ENCODE data around the gene WAPL. TPM values are rescaled to one million over a fixed set of nuclear protein-coding genes. Genes with fewer than 3 reads are reported as not detected.
A peak's percentile ranks its signal among the peaks of the same experiment; 100 is the strongest.

Gene WAPL
- total and polyA plus RNA-seq, 2 of the 13 experiments (the other 11 are each of a cell fraction or from before 2014, with no cell fraction given) = 13.2 to 43.5 TPM

GRCh38 chr10:86402283-86402941 lies 119.2 kb downstream of the WAPL start:
- POLR2A ChIA-PET = interaction anchor here (1.0 to 4.7 kb wide), 4 partner anchors 9 to 40 kb away, joined by 3 to 79 read pairs (median 26); no protein-coding TSS in a partner anchor
- DNase-seq (ENCODE audit: low spot score) (peak; percentile 20), FAIRE-seq (no peak), ATAC-seq (no peak)
- Histone ChIP-seq H3K27ac (ENCODE audit: extremely low read length, insufficient read depth, low read length) (peak overlapping the region; percentile 74), H3K79me2 (ENCODE audit: insufficient read depth, low read length) (peaks cover 4% of the 10 kb centered on the region), H3K27me3 (ENCODE audit: control insufficient read depth in 1 of 2, insufficient read depth in 2 of 2, low read length in 2 of 2) (no peaks in the 10 kb centered on the region), H3K36me3 (replicated peaks in 1 of 2; ENCODE audit: control insufficient read depth in 1 of 2, insufficient read depth in 2 of 2, low read length in 2 of 2) (no peaks in the 10 kb centered on the region), H3K9me3 (ENCODE audit: low read length) (no peaks in the 10 kb centered on the region), H3K4me3 (replicated peaks in 1 of 3; ENCODE audit: insufficient read depth in 1 of 3, low read depth in 2 of 3, low read length in 3 of 3) (peak overlapping the region; percentile 71 to 88 (median 80)), H3K4me1 (ENCODE audit: insufficient read depth, low read length) (peaks cover 28% of the 10 kb centered on the region), H3K9ac (ENCODE audit: insufficient read depth, low read depth, low read length) (peak overlapping the region; percentile 90), H3K4me2 (ENCODE audit: low read depth, low read length) (peak overlapping the region; percentile 90), H2AFZ (ENCODE audit: low read length) (peak overlapping the region; percentile 57), H4K20me1 (ENCODE audit: insufficient read depth, low read length) (no peaks in the 10 kb centered on the region)
- intact Hi-C loops (cut with micrococcal nuclease; ENCODE audit: unreplicated experiment) = loop anchor here (1.0 kb wide), 1 partner anchor 39 kb away; no protein-coding TSS in a partner anchor
- in situ Hi-C loops (cut with HindIII; ENCODE audit: extremely low pct_ligation_motif_present, low pct_unique_long_range_greater_than_20kb) = loop anchor here (5.0 kb wide), 1 partner anchor 35 kb away; no protein-coding TSS in a partner anchor
- BruUV-seq (replicated peaks) = no TSS peak
- CTCF ChIA-PET (ENCODE audit: low intra/inter-chr PET ratio, low total read pairs) = no interaction called here
- WGBS (ENCODE audit: low lambda C conversion rate) = 7% methylated on average over 12 of the region's 18 CpGs
- no peak for TF ChIP-seq ZMAT3 (CRISPR knock-in tag; conservative IDR thresholded peaks at IDR 0.05)
- TF ChIP-seq SNRNP70 (IDR thresholded peaks at IDR 0.05; ENCODE audit: low read depth, low read length) = no peak
- TF ChIP-seq ZSCAN21 (CRISPR knock-in tag; IDR thresholded peaks at IDR 0.05; ENCODE audit: borderline replicate concordance) = no peak
- TF ChIP-seq ARNTL (CRISPR knock-in tag; IDR thresholded peaks at IDR 0.05) = no peak
- TF ChIP-seq RBM22 (optimal IDR thresholded peaks at IDR 0.05; ENCODE audit: low read length) = no peak
- no peak for TF ChIP-seq ZUFSP (CRISPR knock-in tag; IDR thresholded peaks at IDR 0.05; ENCODE audit: borderline replicate concordance)
- TF ChIP-seq ZNF276 (CRISPR knock-in tag; IDR thresholded peaks at IDR 0.05; ENCODE audit: low read depth) = no peak
- no peak for TF ChIP-seq ZNF773 (CRISPR knock-in tag; IDR thresholded peaks at IDR 0.05; ENCODE audit: borderline replicate concordance)
- no peak for TF ChIP-seq ZNF180 (CRISPR knock-in tag; IDR thresholded peaks at IDR 0.05; ENCODE audit: borderline replicate concordance, low read depth)
- TF ChIP-seq ZSCAN5A (CRISPR knock-in tag; IDR thresholded peaks at IDR 0.05; ENCODE audit: borderline replicate concordance) = no peak
- no peak for TF ChIP-seq ZNF691 (CRISPR knock-in tag; IDR thresholded peaks at IDR 0.05; ENCODE audit: borderline replicate concordance, low read depth)
- no peak for TF ChIP-seq ZNF781 (CRISPR knock-in tag; IDR thresholded peaks at IDR 0.05; ENCODE audit: borderline replicate concordance, not compliant biosample characterization)
- 0 out of 2 replicates have a peak, but pooled peaks have one; percentile 49 for TF ChIP-seq ZNF574 (CRISPR knock-in tag; IDR thresholded peaks at IDR 0.05)
